Panc1 (cell line): Measurements from ENCODE around the gene PTBP2. TPM values are rescaled to one million over a fixed set of nuclear protein-coding genes. Genes with fewer than 3 reads are reported as not detected.

Experiments
- ATAC-seq: fragments of 200-7000 bp; cut with Tn5 transposase; 2 replicates; pipeline ENCODE4 v1.9.1; 2020; ENCODE audit warnings: mild to moderate bottlenecking, moderate library complexity
- BruUV-seq: library from RNA; stranded (reverse); fragments of 400-500 nt; replicated peaks from 2 replicates; lab custom pipeline; 2021; lab: Mats Ljungman, UMichigan
- CTCF ChIA-PET: fragments of 300-600 bp; sonication (Branson Sonifier 250); formaldehyde crosslinking; loops from one replicate; lab custom pipeline; 2022; ENCODE audit warnings: antibody characterized with exemption; lab: Charles Lee
- POLR2A ChIA-PET: fragments of 300-600 bp; sonication (Branson Sonifier 250); formaldehyde crosslinking; loops from one replicate; lab custom pipeline; 2022; ENCODE audit warnings: antibody characterized with exemption; lab: Charles Lee
- DNase-seq: peaks from one replicate; pipeline ENCODE4 v3.0.0-alpha.2; 2010; ENCODE audit warnings: low read depth, low spot score
- H3K27ac ChIP-seq: 2 replicates; pipeline ENCODE4 v1.5.1; 2011; ENCODE audit warnings: mild to moderate bottlenecking, low read length, inconsistent platforms
- H3K27me3 ChIP-seq: fragments of 200-500 bp; sonication (Bioruptor generic); 2 replicates; pipeline ENCODE4 v1.6.0; 2014; ENCODE audit warnings: low read length, inconsistent platforms; ENCODE audit not compliant: control insufficient read depth, insufficient read depth
- H3K36me3 ChIP-seq: fragments of 200-500 bp; sonication (Bioruptor generic); 2 replicates; pipeline ENCODE4 v1.5.1; 2014; ENCODE audit warnings: inconsistent platforms, mild to moderate bottlenecking, low read length, moderate library complexity; ENCODE audit not compliant: control insufficient read depth, insufficient read depth
- H3K4me1 ChIP-seq: 2 replicates; pipeline ENCODE4 v1.5.1; 2011; ENCODE audit warnings: inconsistent platforms, mild to moderate bottlenecking, low read length, moderate library complexity; ENCODE audit not compliant: control insufficient read depth, insufficient read depth
- H3K4me3 ChIP-seq, 2 experiments: 2 replicates each; pipeline ENCODE4 v1.5.1; 2011 to 2012; ENCODE audit warnings: low read depth in 2 of 2, low read length in 2 of 2, mild to moderate bottlenecking in 2 of 2, inconsistent platforms in 1 of 2, moderate library complexity in 1 of 2
- H3K9me3 ChIP-seq: fragments of 200-500 bp; sonication (Bioruptor generic); 2 replicates; pipeline ENCODE4 v1.5.1; 2014; ENCODE audit warnings: low read depth, mild to moderate bottlenecking, inconsistent platforms, low read length, moderate library complexity; ENCODE audit not compliant: control insufficient read depth, insufficient read depth
- CTCF ChIP-seq: fragments of 450-650 bp; IDR thresholded peaks from 2 replicates; pipeline ENCODE4 v1.5.1; 2017; ENCODE audit warnings: mild to moderate bottlenecking
- POLR2AphosphoS5 ChIP-seq: IDR thresholded peaks from 2 replicates; pipeline ENCODE4 v1.6.1; 2012; ENCODE audit warnings: mild to moderate bottlenecking, low read depth, low read length, moderate library complexity
- REST ChIP-seq, 2 experiments: IDR thresholded peaks; 2 replicates each; pipeline ENCODE4 v1.6.1; 2011 to 2012; ENCODE audit warnings: low read depth in 2 of 2, control low read depth in 1 of 2, low read length in 1 of 2, mild to moderate bottlenecking in 1 of 2, moderate library complexity in 1 of 2; ENCODE audit not compliant: insufficient read depth in 1 of 2
- SIN3A ChIP-seq: IDR thresholded peaks from 2 replicates; pipeline ENCODE4 v1.6.1; 2012; ENCODE audit warnings: low read depth, mild to moderate bottlenecking, low read length, moderate library complexity, borderline replicate concordance; ENCODE audit not compliant: insufficient read depth
- TCF7L2 ChIP-seq: IDR thresholded peaks from 2 replicates; pipeline ENCODE4 v1.6.1; 2011; ENCODE audit warnings: mild to moderate bottlenecking, low read depth, low read length, inconsistent platforms
- in situ Hi-C: cut with HindIII; loops from 2 replicates; pipeline ENCODE4 v1.10.0; 2016; ENCODE audit warnings: low sequenced_read_pairs, low pct_unique_long_range_greater_than_20kb
- intact Hi-C: fragments of 100-400 bp; cut with micrococcal nuclease; formaldehyde crosslinking; loops from one replicate; pipeline ENCODE4 v1.10.0; 2022; ENCODE audit not compliant: unreplicated experiment
- total RNA-seq: library from RNA; stranded (reverse); gene quantifications from one replicate; pipeline ENCODE4 v1.2.1, GENCODE V29; 2021; ENCODE audit not compliant: unreplicated experiment

PTBP2 gene
- total RNA-seq, 1 experiment from 2014 or later: 12.9 TPM

GRCh38 chr1:96837781-96838216, 116.2 kb downstream of the PTBP2 start:
- Histone ChIP-seq H3K4me3 (no peak overlapping the region), H3K4me1 (no peaks in the 10 kb centered on the region), H3K27ac (no peak overlapping the region), H3K9me3 (no peaks in the 10 kb centered on the region), H3K27me3 (no peaks in the 10 kb centered on the region), H3K36me3 (no peaks in the 10 kb centered on the region)
- TF ChIP-seq TCF7L2 (no peak), CTCF (no peak), POLR2AphosphoS5 (no peak), SIN3A (no peak)
- DNase-seq (no peak), ATAC-seq (no peak)
- POLR2A ChIA-PET: no interaction called here
- CTCF ChIA-PET: no interaction called here
- BruUV-seq: no TSS peak
- in situ Hi-C loops: no loop called here
- intact Hi-C loops: no loop called here

DNA sequence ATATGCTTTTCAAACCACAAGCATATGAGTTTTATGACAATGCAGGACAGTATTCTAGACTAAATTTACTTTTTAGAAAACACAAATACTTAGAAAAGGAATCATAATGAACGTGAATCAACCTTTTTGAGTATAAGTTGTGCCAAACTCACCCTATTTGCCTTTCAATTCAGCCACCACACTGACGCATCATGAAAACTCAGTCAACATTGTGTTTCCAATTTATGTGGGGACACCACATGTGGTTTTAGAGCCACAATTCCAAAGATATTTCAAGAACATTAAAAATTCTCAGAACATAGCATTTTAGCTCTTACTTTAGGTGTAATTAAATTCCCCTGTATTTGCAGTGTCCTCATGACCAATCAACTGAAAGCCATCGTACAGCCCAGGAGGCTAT, 118.8 kb downstream of the PTBP2 start:
- Histone ChIP-seq H3K4me1 (no peaks in the 10 kb centered on the region), H3K27me3 (no peaks in the 10 kb centered on the region), H3K4me3 (no peak overlapping the region), H3K27ac (no peak overlapping the region), H3K9me3 (no peaks in the 10 kb centered on the region), H3K36me3 (no peaks in the 10 kb centered on the region)
- ATAC-seq (no peak), DNase-seq (no peak)
- TF ChIP-seq REST (IDR thresholded peaks at IDR 0.05; ENCODE audit: insufficient read depth in 1 of 2, low read depth in 2 of 2, low read length in 1 of 2) (no peak), SIN3A (no peak), CTCF (no peak), POLR2AphosphoS5 (no peak), TCF7L2 (no peak)
- BruUV-seq: no TSS peak
- in situ Hi-C loops (no loop called here), intact Hi-C loops (no loop called here)
- ChIA-PET POLR2A (no interaction called here), CTCF (no interaction called here)
